GM12878 (cell line): ENCODE data around the gene SACM1L. TPM values are rescaled to one million over a fixed set of nuclear protein-coding genes. Genes with fewer than 3 reads are reported as not detected.

Experiments
- ATAC-seq: fragments of 200-7000 bp; cut with Tn5 transposase; 3 replicates; pipeline ENCODE4 v1.9.1; 2020; ENCODE audit warnings: mild to moderate bottlenecking, moderate library complexity
- BruUV-seq: library from RNA; stranded (reverse); fragments of 400-500 nt; replicated peaks from 2 replicates; lab custom pipeline; 2021; lab: Mats Ljungman, UMichigan
- CTCF ChIA-PET: fragments of 300-600 bp; sonication (Branson Sonifier 250); formaldehyde crosslinking; extraction: SDS; loops from one replicate; lab custom pipeline; 2021; ENCODE audit warnings: inconsistent platforms; lab: Yijun Ruan, JAX
- POLR2A ChIA-PET: fragments of 350-600 bp; formaldehyde crosslinking; extraction: SDS; loops from one replicate; lab custom pipeline; 2021; ENCODE audit warnings: inconsistent platforms; lab: Charles Lee
- RAD21 ChIA-PET: fragments of 300-600 bp; sonication (Branson Sonifier 250); formaldehyde crosslinking; loops from one replicate; lab custom pipeline; 2023; ENCODE audit warnings: antibody characterized with exemption; ENCODE audit not compliant: unreplicated experiment; lab: Charles Lee
- SMC1A ChIA-PET: fragments of 300-600 bp; sonication (Branson Sonifier 250); formaldehyde crosslinking; loops from one replicate; lab custom pipeline; 2023; ENCODE audit not compliant: unreplicated experiment, uncharacterized antibody; lab: Charles Lee
- DNase-seq: peaks from one replicate; pipeline ENCODE4 v3.0.0-alpha.2; 2011; ENCODE audit warnings: low read depth, low spot score
- FAIRE-seq: peaks from 3 replicates; lab custom pipeline; 2011; peaks lifted over from hg19 to GRCh38; lab: Jason Lieb, UNC
- H2AFZ ChIP-seq: 2 replicates; pipeline ENCODE4 v1.6.0; 2011; ENCODE audit warnings: low read depth, low read length, control low read depth; ENCODE audit not compliant: control insufficient read depth
- H3K27ac ChIP-seq: 2 replicates; pipeline ENCODE4 v1.5.1; 2011; ENCODE audit warnings: control low read depth; ENCODE audit not compliant: control insufficient read depth, insufficient read depth
- H3K27me3 ChIP-seq, 2 experiments: replicated peaks in 1 of 2; 2 replicates each; pipeline versions ENCODE4 v1.6.0 to v1.6.1; 2011; ENCODE audit warnings: low read length in 1 of 2; ENCODE audit not compliant: control insufficient read depth in 2 of 2, insufficient read depth in 2 of 2
- H3K36me3 ChIP-seq, 2 experiments: 2 replicates each; pipeline ENCODE4 v1.5.1; 2011; ENCODE audit warnings: low read length in 1 of 2; ENCODE audit not compliant: control insufficient read depth in 2 of 2, insufficient read depth in 2 of 2
- H3K4me1 ChIP-seq: 2 replicates; pipeline ENCODE4 v1.6.1; 2011; ENCODE audit warnings: mild to moderate bottlenecking, low read length, moderate library complexity, mixed read lengths; ENCODE audit not compliant: control insufficient read depth, insufficient read depth
- H3K4me2 ChIP-seq: 2 replicates; pipeline ENCODE4 v1.6.0; 2011; ENCODE audit warnings: control low read depth; ENCODE audit not compliant: control insufficient read depth, insufficient read depth
- H3K4me3 ChIP-seq: fragments of 200-600 bp; sonication (generic); 2 replicates; pipeline ENCODE4 v1.5.1; 2016
- H3K79me2 ChIP-seq: 2 replicates; pipeline ENCODE4 v1.6.0; 2011; ENCODE audit warnings: low read length; ENCODE audit not compliant: control insufficient read depth, insufficient read depth
- H3K9ac ChIP-seq: 2 replicates; pipeline ENCODE4 v1.8.0; 2011; ENCODE audit warnings: low read length, control low read depth, mixed read lengths; ENCODE audit not compliant: control insufficient read depth, insufficient read depth
- H3K9me3 ChIP-seq: replicated peaks from 3 replicates; pipeline ENCODE4 v1.5.1; 2011; ENCODE audit warnings: mild to moderate bottlenecking, low read length; ENCODE audit not compliant: control insufficient read depth, insufficient read depth
- H4K20me1 ChIP-seq: 2 replicates; pipeline ENCODE4 v1.6.0; 2011; ENCODE audit not compliant: control insufficient read depth, insufficient read depth
- EED ChIP-seq: sonication (generic); IDR thresholded peaks from 2 replicates; pipeline ENCODE4 v1.6.1; 2016; ENCODE audit warnings: antibody characterized with exemption, low read depth
- JUNB ChIP-seq: IDR thresholded peaks from 2 replicates; pipeline ENCODE4 v1.6.1; 2016; ENCODE audit warnings: antibody characterized with exemption, mild to moderate bottlenecking
- MLLT1 ChIP-seq: fragments of 450-650 bp; IDR thresholded peaks from 2 replicates; pipeline ENCODE4 v1.6.1; 2016; ENCODE audit warnings: mild to moderate bottlenecking
- PML ChIP-seq: IDR thresholded peaks from 2 replicates; pipeline ENCODE4 v1.6.1; 2012; ENCODE audit warnings: low read length, inconsistent platforms
- SUZ12 ChIP-seq: fragments of 200-600 bp; sonication (generic); IDR thresholded peaks from one replicate; pipeline ENCODE4 v1.6.1; 2018; ENCODE audit warnings: antibody characterized with exemption, mild to moderate bottlenecking; ENCODE audit not compliant: unreplicated experiment
- ZBED1 ChIP-seq: IDR thresholded peaks from 2 replicates; pipeline ENCODE4 v1.6.1; 2016; ENCODE audit warnings: borderline replicate concordance
- WGBS: methylation state at CpG from one replicate; pipeline ENCODE4 v1.1.6; 2016; ENCODE audit warnings: low lambda C conversion rate; ENCODE audit not compliant: insufficient replicate concordance, insufficient coverage; ENCODE audit errors: missing lambda C conversion rate; 5-methylcytosine and 5-hydroxymethylcytosine counted together
- in situ Hi-C: fragments of 300-500 bp; cut with MboI; formaldehyde crosslinking; loops from 9 replicates; pipeline ENCODE4 v1.14.3; 2018; ENCODE audit warnings: mixed read lengths
- intact Hi-C: fragments of 100-400 bp; cut with micrococcal nuclease; formaldehyde crosslinking; loops from one replicate; pipeline ENCODE4 v1.14.2; 2022; ENCODE audit not compliant: unreplicated experiment
- polyA plus RNA-seq, 11 experiments: library from polyadenylated mRNA; depleted of rRNA in 4 of 11; unstranded in 6 of 11; stranded (reverse) in 5 of 11; fragments of >200 nt; fragmentation: Nextera tagmentation in 4 of 11; fragmentation: Illumina TruSeq in 1 of 11; extraction: Ambion mirVana in 4 of 11; extraction: Trizol in 1 of 11; gene quantifications; 1 replicate in 1 of 11; 2 replicates in 10 of 11; pipeline versions ENCODE4 v1.2.1 to v1.2.3, GENCODE V29; 2011 to 2016; ENCODE audit warnings: inconsistent platforms in 2 of 11, missing spikeins in 2 of 11, low read depth in 1 of 11
- total RNA-seq, 4 experiments: library from RNA; depleted of rRNA in 3 of 4; stranded (reverse); fragments of >200 nt in 3 of 4; fragmentation: Illumina TruSeq in 1 of 4; extraction: Trizol in 1 of 4; gene quantifications; 2 replicates each; pipeline versions ENCODE4 v1.2.1 to v1.2.3, GENCODE V29; 2013 to 2021

The SACM1L gene
- total and polyA plus RNA-seq, 10 of the 15 experiments (the other 5 are each of a cell fraction or from before 2014, with no cell fraction given): 16.5 to 48.3 (median 28.9) TPM

- POLR2A ChIA-PET: interaction anchor here (0.7 to 2.4 kb wide), 2 partner anchors 11 to 220 kb away, joined by 5 to 10 read pairs; no protein-coding TSS in a partner anchor
- no peaks in the 10 kb centered on the region for H4K20me1 ChIP-seq
- no peak overlapping the region for H2AFZ ChIP-seq
- H3K79me2 ChIP-seq: peaks cover 74% of the 10 kb centered on the region
- SMC1A ChIA-PET: interaction anchor here (1.2 to 3.9 kb wide), 9 partner anchors 11 to 388 kb away, joined by 3 to 28 read pairs (median 6); no protein-coding TSS in a partner anchor
- TF ChIP-seq EED (no peak), SUZ12 (no peak), PML (no peak), JUNB (no peak), MLLT1 (no peak), ZBED1 (no peak)
- no peak overlapping the region for H3K9ac ChIP-seq
- WGBS: 39% methylated on average over 3 of the region's 3 CpGs
- in situ Hi-C loops: no loop called here
- no TSS peak for BruUV-seq
- no peaks in the 10 kb centered on the region for H3K27me3 ChIP-seq
- H3K27ac ChIP-seq: peak overlapping the region; percentile 57
- H3K4me1 ChIP-seq: peaks cover 42% of the 10 kb centered on the region
- H3K4me2 ChIP-seq: peak overlapping the region; percentile 85
- H3K36me3 ChIP-seq: 0 out of 4 replicates have a peak, but pooled peaks cover 0 to 6% of the 10 kb centered on the region in 2 experiments
- FAIRE-seq (no peak), DNase-seq (no peak), ATAC-seq (no peak)
- no peaks in the 10 kb centered on the region for H3K9me3 ChIP-seq
- RAD21 ChIA-PET: interaction anchor here (0.7 to 2.7 kb wide), 3 partner anchors 10 to 237 kb away, joined by 3 to 8 read pairs (median 3); no protein-coding TSS in a partner anchor
- H3K4me3 ChIP-seq: no peak overlapping the region
- CTCF ChIA-PET: interaction anchor here (0.8 to 4.0 kb wide), 8 partner anchors 11 to 269 kb away, joined by 3 to 30 read pairs (median 4); no protein-coding TSS in a partner anchor
- intact Hi-C loops: no loop called here
These were observed 3.7 kb downstream of the SACM1L start for GRCh38 chr3:45692866-45693265.
